LNCaP clone FGC (cell line): ENCODE data around the gene APC2.

Source experiments
- DNase-seq: peaks from one replicate; pipeline ENCODE4 v3.0.0-alpha.2; 2011; ENCODE audit warnings: low read depth
- H3K4me3 ChIP-seq: 2 replicates; pipeline ENCODE4 v1.5.1; 2011; ENCODE audit warnings: mild to moderate bottlenecking, low read depth, low read length, control low read depth
- CTCF ChIP-seq: IDR thresholded peaks from 2 replicates; pipeline ENCODE4 v1.5.1; 2012; ENCODE audit warnings: mild to moderate bottlenecking; ENCODE audit not compliant: control insufficient read depth, insufficient read depth; ENCODE audit errors: extremely low read depth

APC2 gene

DNA sequence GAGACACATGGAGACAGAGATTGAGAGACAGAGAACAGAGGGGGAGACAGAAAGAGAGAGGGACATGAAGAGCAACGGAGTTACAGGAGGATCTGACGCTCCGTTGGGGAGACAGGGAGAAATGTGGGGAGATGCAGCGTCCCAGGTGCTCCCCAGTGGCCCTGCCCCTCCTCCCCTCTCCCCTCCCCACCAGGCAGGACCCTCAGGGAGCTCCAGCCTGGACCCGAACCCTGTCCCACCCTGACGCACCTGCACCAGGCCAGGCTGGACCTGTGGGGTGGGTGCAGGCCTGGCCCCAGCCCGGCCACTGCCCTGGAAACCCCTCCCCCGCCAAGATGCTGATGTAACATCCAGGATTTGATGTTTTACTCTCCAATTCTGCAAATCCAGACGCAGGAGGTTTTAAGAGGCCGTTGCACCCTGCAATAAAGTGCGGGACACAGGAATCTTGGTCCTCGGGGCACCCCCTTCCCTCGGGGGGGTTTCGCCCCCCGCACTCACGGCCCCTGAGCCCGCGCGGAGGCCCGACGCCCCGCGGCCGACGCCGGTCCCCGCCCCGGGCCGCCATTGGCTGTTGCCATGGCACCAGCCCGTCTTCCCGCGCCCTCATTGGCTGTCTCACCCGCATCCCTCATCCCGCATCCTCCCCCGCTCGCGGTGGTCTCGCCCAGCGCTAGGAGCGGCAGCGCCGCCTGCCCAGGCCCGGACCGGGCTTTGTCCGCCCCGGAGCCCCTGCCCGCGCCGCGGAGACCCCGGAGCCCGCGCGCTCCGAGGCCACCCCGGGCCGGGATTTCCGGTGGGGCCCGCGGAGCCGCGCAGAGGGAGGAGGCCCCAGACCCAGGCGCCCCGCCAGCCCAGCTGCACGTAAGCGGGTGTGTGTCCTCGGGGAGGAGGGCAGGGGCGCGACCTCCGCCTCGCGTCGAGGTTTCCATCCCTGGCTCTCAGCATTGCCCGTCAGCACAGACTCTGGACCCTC is at the start of gene APC2:
APC2 (plus strand) TSS at position 655 of the 976 bp plus-strand sequence. CDS start 2,881 bp downstream, outside the sequence.
- TF ChIP-seq CTCF, result no peak
- DNase-seq, result no peak
- H3K4me3 ChIP-seq, result no peak within 1 kb of the TSS

DNA sequence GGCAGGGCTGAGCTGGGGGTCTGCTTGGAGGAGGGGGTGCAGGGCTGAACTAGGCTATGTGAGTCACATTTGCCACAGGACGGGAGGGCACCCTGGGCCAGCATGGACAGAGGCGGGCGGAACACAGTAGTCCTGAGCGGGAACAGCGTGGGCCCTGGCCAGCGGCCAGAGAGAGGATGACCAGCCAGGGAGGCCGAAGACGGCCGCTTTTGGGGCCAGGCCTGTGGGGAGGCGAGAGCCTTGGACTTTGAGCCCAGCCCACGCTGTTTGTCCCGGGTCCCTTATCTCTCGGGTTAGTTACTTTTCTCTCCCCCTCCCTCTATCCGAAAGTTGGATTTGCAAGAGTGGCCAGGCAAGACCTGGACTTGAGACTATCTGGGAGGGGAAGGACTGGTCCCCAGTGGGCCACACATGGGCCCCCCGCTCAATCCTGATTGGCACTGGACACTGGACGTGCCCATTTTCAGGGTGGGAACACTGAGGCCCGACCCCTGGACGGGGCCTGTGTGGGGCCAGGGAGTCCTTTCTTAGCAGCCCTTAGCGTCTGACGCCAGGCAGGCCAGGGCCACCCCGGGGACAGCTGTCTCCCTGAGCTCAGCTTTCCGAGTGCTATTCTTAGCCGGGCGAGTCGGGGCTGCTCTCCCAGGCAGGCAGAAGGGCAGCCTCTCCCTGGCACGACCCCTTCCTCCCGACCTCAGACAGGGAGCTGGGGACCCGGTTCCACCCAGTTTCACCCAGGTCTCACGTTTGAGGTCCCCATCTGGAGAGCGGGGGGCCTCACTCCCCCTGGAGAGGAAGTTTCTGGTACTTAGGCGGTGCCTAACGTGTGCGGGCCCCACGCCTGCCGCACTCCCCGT is 49.4 kb upstream of the APC2 start:
- TF ChIP-seq CTCF, result no peak
- H3K4me3 ChIP-seq, result peak overlapping the region; percentile 92
- no peak for DNase-seq

DNA sequence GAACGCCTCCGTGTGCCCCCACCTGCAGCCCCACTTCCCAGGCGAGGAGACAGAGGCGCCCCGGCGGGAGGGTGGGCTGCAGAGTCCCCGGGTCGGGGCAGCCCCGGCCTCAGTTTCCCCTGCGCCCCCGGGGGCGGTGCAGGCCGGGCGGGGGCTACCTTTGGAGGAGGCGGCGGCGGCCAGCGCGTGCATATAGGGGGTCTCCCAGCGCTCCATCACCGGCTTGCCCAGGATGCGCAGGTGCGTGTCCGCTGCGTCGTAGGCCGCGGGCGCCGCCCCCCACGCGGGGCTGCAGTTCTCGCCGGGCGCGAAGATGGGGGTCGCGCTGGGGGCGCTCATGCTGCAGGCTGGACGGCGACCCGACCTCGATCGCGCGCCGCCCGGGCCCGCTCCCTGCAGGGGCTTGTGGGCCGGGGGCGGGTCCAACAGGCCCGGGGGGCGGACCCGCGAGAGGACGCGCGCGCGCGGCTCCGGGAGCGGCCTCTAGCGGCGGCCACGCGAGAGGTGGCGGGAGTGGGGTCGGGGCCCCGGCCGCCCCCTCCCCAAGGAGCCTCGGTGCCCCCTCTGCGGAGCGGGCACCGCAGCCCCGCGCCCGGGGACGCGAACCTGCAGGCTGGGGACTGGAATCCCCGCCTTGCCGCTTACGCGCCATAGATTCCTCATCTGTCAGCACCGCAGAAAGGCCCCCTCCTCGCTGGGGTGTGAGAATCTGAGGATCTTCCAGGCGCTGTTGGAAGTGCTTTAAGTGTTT is 48.6 kb upstream of the APC2 start, which contains the start of gene GAMT:
GAMT (minus strand) TSS at position 405 of the 751 bp plus-strand sequence; CDS start at position 339, 66 bp downstream.
- DNase-seq, result no peak
- peak; percentile 76 for TF ChIP-seq CTCF
- H3K4me3 ChIP-seq, result peak within 1 kb of the TSS; percentile 92

DNA sequence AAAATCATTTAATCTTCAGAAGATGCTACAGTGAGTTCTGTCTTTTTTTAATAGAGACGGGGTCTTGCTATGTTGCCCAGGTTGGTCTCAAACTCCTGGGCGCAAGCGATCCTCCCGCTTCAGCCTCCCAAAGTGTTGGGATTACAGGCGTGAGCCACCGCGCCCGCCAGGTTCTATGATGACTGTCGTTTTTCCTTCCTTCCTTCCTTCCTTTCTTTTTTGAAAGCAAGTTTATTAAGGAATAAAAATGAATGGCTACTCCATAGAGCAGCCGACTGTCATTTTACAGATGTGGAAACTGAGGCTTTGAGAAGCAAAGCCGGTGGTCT is 48.1 kb upstream of the APC2 start:
- H3K4me3 ChIP-seq, result peak overlapping the region; percentile 92
- DNase-seq, result no peak
- TF ChIP-seq CTCF, result no peak

DNA sequence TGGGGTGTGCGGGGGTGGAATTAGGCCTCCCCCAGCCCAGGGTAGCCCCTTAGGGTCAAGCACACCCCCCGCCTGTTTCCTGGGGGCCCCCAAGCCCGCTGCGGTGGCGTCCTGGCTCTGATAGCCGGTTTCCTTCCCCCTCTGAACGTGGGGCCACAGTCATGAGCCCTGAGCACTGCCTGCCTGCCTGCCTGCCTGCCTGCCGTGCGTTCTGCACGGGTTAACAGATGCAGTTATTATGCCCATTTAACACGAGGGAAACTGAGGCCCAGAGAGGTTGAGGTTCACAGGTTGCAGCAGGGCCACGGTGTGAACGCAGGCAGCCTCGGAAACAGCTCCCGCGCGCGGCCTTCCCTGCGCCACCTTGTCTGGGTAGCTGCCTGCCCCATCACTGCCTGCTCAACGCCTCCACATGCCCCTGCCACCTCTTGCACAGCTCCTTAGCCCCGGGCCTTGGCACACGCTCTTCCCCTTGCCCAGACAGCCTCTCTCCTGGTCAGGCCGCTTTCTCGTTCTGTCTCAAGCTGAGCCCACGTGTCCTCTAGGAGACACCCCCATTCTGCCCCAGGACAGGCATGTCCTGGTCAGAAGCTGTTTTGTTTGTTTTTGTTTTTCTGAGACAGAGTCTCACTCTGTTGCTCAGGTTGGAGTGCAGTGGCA is 47.4 kb upstream of the APC2 start:
- TF ChIP-seq CTCF, result no peak
- DNase-seq, result no peak
- H3K4me3 ChIP-seq, result no peak overlapping the region
